A549 (cell line): ENCODE measurements around the gene EGFL7. TPM values are rescaled to one million over a fixed set of nuclear protein-coding genes. Genes with fewer than 3 reads are reported as not detected.

Experiments used
- ATAC-seq, 2 experiments: fragments of 200-7000 bp in 1 of 2; fragments of >200 bp in 1 of 2; cut with Nextera tagmentation in 1 of 2; cut with Tn5 transposase in 1 of 2; 3 replicates each; pipeline versions ENCODE4 v1.8.0 to v1.9.1; 2018 to 2020; ENCODE audit warnings: mild to moderate bottlenecking in 1 of 2, moderate library complexity in 1 of 2
- CTCF ChIA-PET: fragments of 300-600 bp; sonication (Branson Sonifier 250); formaldehyde crosslinking; extraction: SDS; loops from one replicate; lab custom pipeline; 2021; ENCODE audit warnings: antibody characterized with exemption, inconsistent platforms; lab: Yijun Ruan, JAX
- POLR2A ChIA-PET: fragments of 350-600 bp; formaldehyde crosslinking; extraction: SDS; loops from one replicate; lab custom pipeline; 2021; ENCODE audit warnings: antibody characterized with exemption, inconsistent platforms; lab: Yijun Ruan, JAX
- DNase-seq, 2 experiments: peaks; one replicate each; pipeline versions ENCODE4 v3.0.0 to v3.0.0-alpha.2; 2011 to 2016; ENCODE audit warnings: low read depth in 1 of 2, low spot score in 1 of 2
- FAIRE-seq: peaks from 2 replicates; lab custom pipeline; 2011; peaks lifted over from hg19 to GRCh38; lab: Jason Lieb, UNC
- H3K27ac ChIP-seq, 2 experiments: fragments of >200 bp; sonication (Bioruptor Twin); formaldehyde crosslinking; 3 replicates each; pipeline ENCODE4 v1.5.1; 2016 to 2017
- H3K4me1 ChIP-seq: fragments of >200 bp; sonication (Bioruptor Twin); formaldehyde crosslinking; 3 replicates; pipeline ENCODE4 v1.6.1; 2016
- H3K4me2 ChIP-seq: fragments of >200 bp; sonication (Bioruptor Twin); formaldehyde crosslinking; 3 replicates; pipeline ENCODE4 v1.6.1; 2016
- H3K4me3 ChIP-seq: fragments of >200 bp; sonication (Bioruptor Twin); formaldehyde crosslinking; 3 replicates; pipeline ENCODE4 v1.5.1; 2016
- H3K9me3 ChIP-seq: fragments of >200 bp; sonication (Bioruptor Twin); formaldehyde crosslinking; 3 replicates; pipeline ENCODE4 v1.6.1; 2016
- CBX2 ChIP-seq: fragments of 200-600 bp; sonication (generic); IDR thresholded peaks from 2 replicates; pipeline ENCODE4 v1.6.1; 2016; ENCODE audit warnings: low read depth, mild to moderate bottlenecking, borderline replicate concordance
- CEBPB ChIP-seq, 2 experiments: fragments of >200 bp in 1 of 2; sonication (Bioruptor Twin) in 1 of 2; formaldehyde crosslinking in 1 of 2; IDR thresholded peaks; 2 replicates each; pipeline ENCODE4 v1.6.1; 2012 to 2016
- HOXA7 ChIP-seq: fragments of 250-450 bp; sonication (Bioruptor Pico); IDR thresholded peaks from 2 replicates; pipeline ENCODE4 v1.5.0; 2020; ENCODE audit warnings: mild to moderate bottlenecking, moderate library complexity
- HOXB13 ChIP-seq: fragments of 250-450 bp; sonication (Bioruptor Pico); IDR thresholded peaks from 2 replicates; pipeline ENCODE4 v1.5.0; 2020; ENCODE audit warnings: low read depth, mild to moderate bottlenecking, moderate library complexity
- MAZ ChIP-seq: fragments of 150-350 bp; IDR thresholded peaks from 2 replicates; pipeline ENCODE4 v1.6.1; 2014; ENCODE audit warnings: antibody characterized with exemption, low read depth, low read length, borderline replicate concordance
- NR3C1 ChIP-seq: fragments of >200 bp; sonication (Bioruptor Twin); formaldehyde crosslinking; IDR thresholded peaks from 3 replicates; pipeline ENCODE4 v1.6.1; 2017
- POLR2AphosphoS2 ChIP-seq: conservative IDR thresholded peaks from 2 replicates; pipeline ENCODE4 v1.6.1; 2012; ENCODE audit warnings: low read length, improper control_type of control experiment, inconsistent platforms
- RARB ChIP-seq: fragments of 250-450 bp; sonication (Bioruptor Pico); IDR thresholded peaks from 2 replicates; pipeline ENCODE4 v1.8.0; 2021; ENCODE audit warnings: mild to moderate bottlenecking, moderate library complexity
- RFX5 ChIP-seq: fragments of 450-650 bp; IDR thresholded peaks from 2 replicates; pipeline ENCODE4 v1.7.1; 2014; ENCODE audit warnings: antibody characterized with exemption, mild to moderate bottlenecking, moderate library complexity
- ZNF302 ChIP-seq: fragments of 250-450 bp; sonication (Bioruptor Pico); IDR thresholded peaks from 2 replicates; pipeline ENCODE4 v1.9.0; 2021; ENCODE audit warnings: inconsistent platforms, mild to moderate bottlenecking, moderate library complexity
- ZSCAN20 ChIP-seq: fragments of 250-450 bp; sonication (Bioruptor Pico); IDR thresholded peaks from 2 replicates; pipeline ENCODE4 v1.8.0; 2022; ENCODE audit warnings: mild to moderate bottlenecking, moderate library complexity
- WGBS: methylation state at CpG from one replicate; pipeline ENCODE4 v1.1.6; 2017; ENCODE audit errors: missing lambda C conversion rate; 5-methylcytosine and 5-hydroxymethylcytosine counted together
- polyA plus RNA-seq, 4 experiments: library from polyadenylated mRNA; depleted of rRNA in 3 of 4; stranded (reverse); fragments of >200 nt; fragmentation: RNase III in 1 of 4; extraction: RNeasy Plus Mini Kit Qiagen cat#74134 plus additional on column Dnase treatment in 1 of 4; gene quantifications; 2 replicates in 3 of 4; 3 replicates in 1 of 4; pipeline ENCODE4 v1.2.3, GENCODE V29; 2011 to 2017
- TF ChIP-seq, protein P1 (sequence below): IDR thresholded peaks from 2 replicates; pipeline ENCODE4 v1.6.1; 2012
- TF ChIP-seq, protein P2 (sequence below): fragments of 150-350 bp; IDR thresholded peaks from 2 replicates; pipeline ENCODE4 v1.6.1; 2014; ENCODE audit warnings: low read depth, mild to moderate bottlenecking, low read length
- TF ChIP-seq, protein P3 (sequence below): fragments of 450-650 bp; IDR thresholded peaks from 2 replicates; pipeline ENCODE4 v1.6.1; 2014; ENCODE audit warnings: antibody characterized with exemption
- TF ChIP-seq, protein P4 (sequence below): fragments of 250-450 bp; sonication (Bioruptor Pico); IDR thresholded peaks from 2 replicates; pipeline ENCODE4 v1.5.0; 2021; ENCODE audit warnings: mild to moderate bottlenecking, moderate library complexity, borderline replicate concordance
- TF ChIP-seq, protein P5 (sequence below): fragments of 250-450 bp; sonication (Bioruptor Pico); IDR thresholded peaks from 2 replicates; pipeline ENCODE4 v1.5.0; 2020; ENCODE audit warnings: low read depth, mild to moderate bottlenecking, moderate library complexity
- TF ChIP-seq, protein P6 (sequence below): IDR thresholded peaks from 2 replicates; pipeline ENCODE4 v1.6.1; 2012; ENCODE audit warnings: low read depth, borderline replicate concordance
- TF ChIP-seq, protein P7 (sequence below): IDR thresholded peaks from 2 replicates; pipeline ENCODE4 v1.6.1; 2012

Gene EGFL7
- polyA plus RNA-seq, 2 of the 4 experiments (the other 2 are of a cell fraction), result 19.9 to 34.4 TPM

DNA sequence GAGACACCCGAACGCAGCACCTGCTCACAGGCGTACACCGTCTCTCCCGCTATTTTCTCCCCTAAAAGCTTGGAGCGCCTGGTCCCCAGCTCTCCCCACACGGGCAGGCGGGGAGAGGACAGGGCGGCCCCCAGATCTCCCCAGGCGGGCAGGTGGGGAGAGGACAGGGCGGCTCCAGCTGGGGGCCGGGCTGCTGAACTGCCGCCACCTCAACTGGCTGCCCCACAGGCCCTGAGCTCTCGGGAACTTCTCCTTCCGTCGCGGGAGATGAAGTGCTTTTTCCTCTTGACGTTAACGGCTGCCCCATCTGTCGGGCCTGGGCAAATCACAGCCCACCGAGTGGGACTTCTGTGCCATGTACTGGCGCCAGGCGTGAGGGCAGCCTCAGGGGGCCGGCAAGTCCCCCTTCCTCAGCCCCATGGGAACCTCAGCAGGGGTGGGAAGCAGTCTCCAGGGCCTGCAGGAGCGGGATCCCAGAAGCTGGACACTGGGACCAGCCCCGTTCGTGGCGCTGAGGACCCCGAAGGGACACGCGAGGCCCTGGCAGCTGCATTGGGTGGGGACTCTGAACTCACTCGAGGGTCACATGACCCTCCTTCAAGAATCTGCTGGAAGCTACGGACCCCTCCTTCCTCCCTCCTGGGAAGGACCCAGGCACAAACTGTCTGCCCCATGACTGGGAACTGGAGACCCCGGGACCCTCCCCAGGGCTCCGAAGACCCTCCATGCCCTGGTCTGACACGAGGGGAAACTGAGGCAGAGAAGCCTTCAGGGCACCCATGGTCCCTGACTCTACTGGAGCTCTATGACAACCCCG is 5.7 kb upstream of the EGFL7 start:
- Histone ChIP-seq H3K4me2 (no peak overlapping the region), H3K27ac (no peak overlapping the region), H3K9me3 (no peaks in the 10 kb centered on the region), H3K4me3 (no peak overlapping the region), H3K4me1 (peaks cover 3% of the 10 kb centered on the region; the same call in 1 of the 3 replicates)
- ATAC-seq (no peak), DNase-seq (no peak), FAIRE-seq (no peak)
- POLR2A ChIA-PET, result no interaction called here
- WGBS, result 76% methylated on average over 26 of the region's 37 CpGs
- CTCF ChIA-PET, result interaction anchor here (0.7 to 3.5 kb wide), 11 partner anchors 10 to 185 kb away, joined by 3 to 15 read pairs (median 6); no protein-coding TSS in a partner anchor
- TF ChIP-seq, protein P1, sequence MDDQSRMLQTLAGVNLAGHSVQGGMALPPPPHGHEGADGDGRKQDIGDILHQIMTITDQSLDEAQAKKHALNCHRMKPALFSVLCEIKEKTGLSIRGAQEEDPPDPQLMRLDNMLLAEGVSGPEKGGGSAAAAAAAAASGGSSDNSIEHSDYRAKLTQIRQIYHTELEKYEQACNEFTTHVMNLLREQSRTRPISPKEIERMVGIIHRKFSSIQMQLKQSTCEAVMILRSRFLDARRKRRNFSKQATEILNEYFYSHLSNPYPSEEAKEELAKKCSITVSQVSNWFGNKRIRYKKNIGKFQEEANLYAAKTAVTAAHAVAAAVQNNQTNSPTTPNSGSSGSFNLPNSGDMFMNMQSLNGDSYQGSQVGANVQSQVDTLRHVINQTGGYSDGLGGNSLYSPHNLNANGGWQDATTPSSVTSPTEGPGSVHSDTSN, result no peak
- no peak for TF ChIP-seq CEBPB (IDR thresholded peaks at IDR 0.05)
- no peak for TF ChIP-seq MAZ
- no peak for TF ChIP-seq CBX2
- TF ChIP-seq, protein P2, sequence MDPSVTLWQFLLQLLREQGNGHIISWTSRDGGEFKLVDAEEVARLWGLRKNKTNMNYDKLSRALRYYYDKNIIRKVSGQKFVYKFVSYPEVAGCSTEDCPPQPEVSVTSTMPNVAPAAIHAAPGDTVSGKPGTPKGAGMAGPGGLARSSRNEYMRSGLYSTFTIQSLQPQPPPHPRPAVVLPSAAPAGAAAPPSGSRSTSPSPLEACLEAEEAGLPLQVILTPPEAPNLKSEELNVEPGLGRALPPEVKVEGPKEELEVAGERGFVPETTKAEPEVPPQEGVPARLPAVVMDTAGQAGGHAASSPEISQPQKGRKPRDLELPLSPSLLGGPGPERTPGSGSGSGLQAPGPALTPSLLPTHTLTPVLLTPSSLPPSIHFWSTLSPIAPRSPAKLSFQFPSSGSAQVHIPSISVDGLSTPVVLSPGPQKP, result no peak
- no peak for TF ChIP-seq RARB (CRISPR knock-in tag)
- TF ChIP-seq HOXB13 (CRISPR knock-in tag), result no peak
- TF ChIP-seq ZSCAN20 (CRISPR knock-in tag), result no peak
- no peak for TF ChIP-seq ZNF302 (CRISPR knock-in tag)
- TF ChIP-seq RFX5, result no peak
- TF ChIP-seq, protein P3, sequence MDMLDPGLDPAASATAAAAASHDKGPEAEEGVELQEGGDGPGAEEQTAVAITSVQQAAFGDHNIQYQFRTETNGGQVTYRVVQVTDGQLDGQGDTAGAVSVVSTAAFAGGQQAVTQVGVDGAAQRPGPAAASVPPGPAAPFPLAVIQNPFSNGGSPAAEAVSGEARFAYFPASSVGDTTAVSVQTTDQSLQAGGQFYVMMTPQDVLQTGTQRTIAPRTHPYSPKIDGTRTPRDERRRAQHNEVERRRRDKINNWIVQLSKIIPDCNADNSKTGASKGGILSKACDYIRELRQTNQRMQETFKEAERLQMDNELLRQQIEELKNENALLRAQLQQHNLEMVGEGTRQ, result no peak
- TF ChIP-seq, protein P4, sequence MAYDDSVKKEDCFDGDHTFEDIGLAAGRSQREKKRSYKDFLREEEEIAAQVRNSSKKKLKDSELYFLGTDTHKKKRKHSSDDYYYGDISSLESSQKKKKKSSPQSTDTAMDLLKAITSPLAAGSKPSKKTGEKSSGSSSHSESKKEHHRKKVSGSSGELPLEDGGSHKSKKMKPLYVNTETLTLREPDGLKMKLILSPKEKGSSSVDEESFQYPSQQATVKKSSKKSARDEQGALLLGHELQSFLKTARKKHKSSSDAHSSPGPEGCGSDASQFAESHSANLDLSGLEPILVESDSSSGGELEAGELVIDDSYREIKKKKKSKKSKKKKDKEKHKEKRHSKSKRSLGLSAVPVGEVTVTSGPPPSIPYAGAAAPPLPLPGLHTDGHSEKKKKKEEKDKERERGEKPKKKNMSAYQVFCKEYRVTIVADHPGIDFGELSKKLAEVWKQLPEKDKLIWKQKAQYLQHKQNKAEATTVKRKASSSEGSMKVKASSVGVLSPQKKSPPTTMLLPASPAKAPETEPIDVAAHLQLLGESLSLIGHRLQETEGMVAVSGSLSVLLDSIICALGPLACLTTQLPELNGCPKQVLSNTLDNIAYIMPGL (CRISPR knock-in tag), result no peak
- TF ChIP-seq, protein P5, sequence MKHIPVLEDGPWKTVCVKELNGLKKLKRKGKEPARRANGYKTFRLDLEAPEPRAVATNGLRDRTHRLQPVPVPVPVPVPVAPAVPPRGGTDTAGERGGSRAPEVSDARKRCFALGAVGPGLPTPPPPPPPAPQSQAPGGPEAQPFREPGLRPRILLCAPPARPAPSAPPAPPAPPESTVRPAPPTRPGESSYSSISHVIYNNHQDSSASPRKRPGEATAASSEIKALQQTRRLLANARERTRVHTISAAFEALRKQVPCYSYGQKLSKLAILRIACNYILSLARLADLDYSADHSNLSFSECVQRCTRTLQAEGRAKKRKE (CRISPR knock-in tag), result no peak
- no peak for TF ChIP-seq NR3C1
- no peak for TF ChIP-seq POLR2AphosphoS2
- no peak for TF ChIP-seq HOXA7
- TF ChIP-seq, protein P6, sequence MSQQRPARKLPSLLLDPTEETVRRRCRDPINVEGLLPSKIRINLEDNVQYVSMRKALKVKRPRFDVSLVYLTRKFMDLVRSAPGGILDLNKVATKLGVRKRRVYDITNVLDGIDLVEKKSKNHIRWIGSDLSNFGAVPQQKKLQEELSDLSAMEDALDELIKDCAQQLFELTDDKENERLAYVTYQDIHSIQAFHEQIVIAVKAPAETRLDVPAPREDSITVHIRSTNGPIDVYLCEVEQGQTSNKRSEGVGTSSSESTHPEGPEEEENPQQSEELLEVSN, result no peak
- TF ChIP-seq, protein P7, sequence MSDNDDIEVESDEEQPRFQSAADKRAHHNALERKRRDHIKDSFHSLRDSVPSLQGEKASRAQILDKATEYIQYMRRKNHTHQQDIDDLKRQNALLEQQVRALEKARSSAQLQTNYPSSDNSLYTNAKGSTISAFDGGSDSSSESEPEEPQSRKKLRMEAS, result no peak
